Measurements from ENCODE around the gene STAT3.
"Not testable (repeated sequence)": the region's sequence is repeated elsewhere in the genome, so short reads cannot be mapped to it uniquely, and the experiment has no call there.

The STAT3 gene

GRCh38 chr17:42274253-42274542 is 114.0 kb downstream of the STAT3 start:
- DNase-seq, result no peak

DNA sequence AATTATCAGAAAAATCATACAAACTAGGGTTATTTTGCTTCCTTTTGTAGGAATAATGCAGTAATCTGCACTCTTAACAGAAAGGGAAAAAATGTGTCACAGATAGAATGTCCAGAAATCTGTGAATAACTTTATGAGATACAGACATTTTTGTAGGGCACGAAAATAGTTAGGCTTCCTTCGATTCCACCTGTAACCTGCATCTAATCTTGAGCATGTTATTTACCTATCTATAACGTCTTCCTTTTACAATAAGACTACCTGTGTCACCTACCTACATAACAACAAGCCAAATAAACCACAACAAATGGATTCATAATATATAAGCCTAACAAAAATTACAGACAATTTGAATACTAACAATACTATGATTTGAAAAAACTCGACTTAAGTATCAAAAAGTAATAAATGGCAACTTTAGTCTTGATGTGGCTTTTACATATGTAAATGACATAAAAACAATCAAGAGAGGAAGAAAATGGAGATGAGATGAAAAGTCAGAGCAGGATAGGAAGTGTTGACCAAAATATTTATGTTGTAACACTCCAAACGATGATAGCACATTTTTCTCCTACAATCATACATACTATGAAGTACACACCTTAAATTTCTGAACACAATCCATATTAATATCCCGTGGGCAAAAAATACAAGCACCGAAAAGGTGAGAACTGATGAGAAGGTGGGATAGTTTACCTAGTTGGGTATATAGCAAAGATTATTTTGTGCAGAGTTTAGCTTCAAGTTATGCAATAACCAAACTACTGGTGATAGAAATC is 114.6 kb downstream of the STAT3 start:
- DNase-seq, result no peak

DNA sequence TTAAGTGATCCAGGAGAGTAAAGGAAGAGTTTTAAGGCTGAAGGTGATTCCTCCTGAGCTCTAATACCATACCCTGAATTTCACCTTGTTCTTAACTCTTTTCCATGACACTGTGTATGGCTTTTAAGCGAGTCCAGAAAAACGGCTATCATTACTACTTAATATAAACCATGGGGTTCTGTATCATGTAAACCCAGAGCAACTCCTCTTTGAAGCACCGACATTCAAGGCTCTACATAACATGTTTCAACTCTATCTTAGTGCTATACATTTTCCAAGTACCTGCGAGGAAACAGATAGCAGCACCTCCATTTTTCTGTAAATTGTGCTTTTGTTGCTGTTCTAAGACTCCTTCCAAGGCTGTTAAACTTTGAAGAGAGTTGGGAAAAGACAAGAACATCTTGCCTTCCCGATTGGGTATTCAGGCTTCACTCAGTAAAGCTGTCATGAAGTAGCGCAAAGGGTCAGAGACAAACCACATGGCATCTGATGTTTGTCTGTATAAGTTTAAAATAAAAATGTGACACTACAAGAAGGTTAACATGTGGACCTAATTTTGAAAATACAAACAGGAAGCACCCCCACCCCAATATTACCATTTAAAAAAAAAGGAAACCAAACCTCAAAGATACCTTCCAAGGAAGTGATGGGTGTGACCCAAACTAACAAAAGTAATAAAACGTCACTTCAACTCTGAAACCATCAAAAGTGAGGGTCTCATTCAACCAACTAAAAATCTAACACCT is 115.9 kb downstream of the STAT3 start:
- DNase-seq, result no peak

GRCh38 chr17:42271779-42272035 is 116.5 kb downstream of the STAT3 start:
- no peak for DNase-seq

DNA sequence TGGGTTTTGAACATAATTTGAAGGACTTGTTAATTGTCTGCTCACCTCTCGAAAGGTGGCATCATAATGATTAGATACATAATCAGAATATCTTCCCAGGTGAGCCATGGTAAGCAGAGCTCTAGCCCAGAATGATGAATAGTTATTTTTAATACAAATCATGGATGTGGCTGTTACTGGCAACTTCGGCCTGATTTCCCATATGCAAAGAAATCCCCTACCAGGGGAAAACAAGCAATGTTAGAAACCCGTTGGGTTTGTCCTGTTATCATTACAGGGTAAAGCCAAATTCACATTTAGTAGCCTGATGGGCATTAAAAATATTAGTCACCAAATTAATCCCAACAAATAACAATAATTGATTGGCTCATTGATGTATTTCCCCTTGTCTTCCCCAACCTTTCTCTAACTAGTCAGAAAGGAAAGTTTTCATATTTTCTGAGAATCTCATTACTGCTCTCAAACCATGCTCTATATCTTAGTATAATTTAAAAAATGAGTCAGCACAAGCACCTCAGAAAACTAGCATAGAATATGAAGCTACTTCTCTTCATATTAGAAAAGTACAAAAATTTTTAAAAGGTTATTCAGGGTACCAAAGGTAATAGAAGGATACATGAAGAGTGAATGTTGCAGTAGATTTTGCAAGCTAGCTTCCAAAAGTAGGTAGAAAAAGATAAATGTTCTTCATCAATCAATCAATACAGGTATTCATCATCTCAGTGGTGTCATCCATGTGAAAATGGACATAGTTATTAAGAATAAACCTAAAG is 117.0 kb downstream of the STAT3 start:
- no peak for DNase-seq

DNA sequence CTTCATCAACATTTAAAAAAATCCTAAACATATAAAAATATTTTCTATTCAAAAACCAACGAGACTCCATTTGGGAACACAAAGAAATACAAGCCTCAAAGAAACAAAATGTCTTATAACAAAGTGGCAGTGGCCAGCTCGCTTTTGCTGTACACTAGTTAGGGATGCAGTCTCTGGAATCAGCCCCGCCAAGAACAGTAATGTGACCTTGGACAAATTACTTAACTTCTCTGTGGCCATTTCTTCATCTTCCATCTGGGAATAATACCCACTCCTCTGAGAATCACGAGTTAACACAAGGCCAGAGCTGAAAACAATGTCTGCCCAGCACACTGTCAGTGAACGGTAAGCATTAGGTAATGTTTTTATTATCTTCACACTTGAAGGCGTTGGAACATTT is 117.6 kb downstream of the STAT3 start:
- DNase-seq, result no peak

DNA sequence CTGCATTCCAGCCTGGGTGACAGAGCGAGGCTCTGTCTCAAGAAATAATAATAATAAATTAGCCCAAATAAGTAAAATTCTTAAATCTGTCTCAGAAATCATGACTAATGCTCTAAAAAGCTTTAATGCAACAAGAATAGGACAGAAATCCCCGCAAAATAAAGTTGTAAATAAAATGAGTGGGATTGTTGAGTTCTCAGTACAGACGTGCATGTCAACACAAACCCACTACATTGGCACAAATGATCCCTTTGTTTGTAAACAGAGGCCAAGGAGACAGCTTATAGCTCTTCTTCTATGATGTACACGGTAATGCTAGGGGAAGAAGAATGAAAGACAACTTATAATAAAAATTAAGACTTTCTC is 118.1 kb downstream of the STAT3 start:
- no peak for DNase-seq

GRCh38 chr17:42268236-42268635 is 120.0 kb downstream of the STAT3 start:
- DNase-seq, result no peak

GRCh38 chr17:42266918-42267766 is 121.1 kb downstream of the STAT3 start:
- DNase-seq, result no peak

DNA sequence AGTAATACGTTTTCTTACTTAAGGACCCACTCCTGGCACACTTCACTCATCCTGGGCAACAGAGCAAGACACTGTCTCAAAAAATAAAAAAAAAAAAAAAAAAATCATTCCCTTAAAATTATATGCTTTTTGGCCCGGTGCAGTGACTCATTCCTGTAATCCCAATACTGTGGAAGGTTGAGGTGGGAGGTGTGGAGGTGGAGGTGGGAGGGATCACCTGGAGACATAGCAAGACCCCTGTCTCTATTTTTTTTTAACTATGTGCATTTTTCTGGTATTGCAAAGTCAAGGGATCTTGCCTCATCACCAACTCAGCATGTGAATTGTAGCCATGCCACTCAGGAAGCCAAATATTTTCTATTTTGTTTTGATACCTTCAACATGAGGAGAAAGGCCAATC is 121.8 kb downstream of the STAT3 start:
- DNase-seq, result no peak

- not testable (repeated sequence) for DNase-seq
Measured at GRCh38 chr17:42264366-42264765, 123.9 kb downstream of the STAT3 start.
